Right lobe of liver (tissue), 4 donors: ENCODE results near the gene FHIP2A.

Experiments used
- CTCF ChIP-seq, 4 donors: fragments of 200-600 bp in 3 of 4; fragments of 450-650 bp in 1 of 4; IDR thresholded peaks; one replicate each; pipeline versions ENCODE4 v1.5.1 to v1.8.0; 2016 to 2022; ENCODE audit warnings: antibody characterized with exemption in 4 of 4, mild to moderate bottlenecking in 2 of 4
- POLR2A ChIP-seq: fragments of 450-650 bp; IDR thresholded peaks from one replicate; pipeline ENCODE4 v1.6.1; 2017; ENCODE audit warnings: antibody characterized with exemption, mild to moderate bottlenecking
- donor health status: DM: no; HTN: no; CAD: no.
- donor health status: DM: no; HTN: no; CAD: no.
- donor health status: DM: no; HTN: yes; CAD: no.

GRCh38 chr10:114801411-114801813, 20.2 kb upstream of the FHIP2A start:
- TF ChIP-seq CTCF (IDR thresholded peaks at IDR 0.05) = no peak
- no peak for TF ChIP-seq POLR2A
